WTC11 (cell line): Measurements from ENCODE around the gene ZNF771. TPM values are rescaled to one million over a fixed set of nuclear protein-coding genes. Genes with fewer than 3 reads are reported as not detected.

Source experiments
- CREM ChIP-seq: sonication (generic); formaldehyde crosslinking; IDR thresholded peaks from 2 replicates; pipeline ENCODE4 v1.8.1; 2022; ENCODE audit warnings: mild to moderate bottlenecking, missing genetic modification reagents, moderate library complexity
- FOXP1 ChIP-seq: sonication (generic); formaldehyde crosslinking; IDR thresholded peaks from 2 replicates; pipeline ENCODE4 v1.8.0; 2022; ENCODE audit warnings: missing genetic modification reagents, mild to moderate bottlenecking, moderate library complexity, borderline replicate concordance
- HMGA2 ChIP-seq: fragments of 250-450 bp; sonication (Bioruptor Pico); IDR thresholded peaks from 2 replicates; pipeline ENCODE4 v1.4.0; 2021; ENCODE audit warnings: mild to moderate bottlenecking, moderate library complexity
- IRF2 ChIP-seq: sonication (generic); formaldehyde crosslinking; IDR thresholded peaks from 2 replicates; pipeline ENCODE4 v1.8.0; 2022; ENCODE audit warnings: low read depth, missing genetic modification reagents, borderline replicate concordance
- KAT7 ChIP-seq: sonication (generic); formaldehyde crosslinking; IDR thresholded peaks from 2 replicates; pipeline ENCODE4 v1.8.1; 2023; ENCODE audit warnings: missing genetic modification reagents, mild to moderate bottlenecking, borderline replicate concordance
- MYBL2 ChIP-seq: sonication (generic); formaldehyde crosslinking; IDR thresholded peaks from 2 replicates; pipeline ENCODE4 v1.8.1; 2023; ENCODE audit warnings: mild to moderate bottlenecking, moderate library complexity, missing genetic modification reagents
- NR1H2 ChIP-seq: sonication (generic); formaldehyde crosslinking; IDR thresholded peaks from 2 replicates; pipeline ENCODE4 v1.9.0; 2021; ENCODE audit warnings: mild to moderate bottlenecking, moderate library complexity, missing genetic modification reagents
- RORB ChIP-seq: fragments of 250-450 bp; sonication (Bioruptor Pico); IDR thresholded peaks from 2 replicates; pipeline ENCODE4 v1.9.0; 2021; ENCODE audit warnings: mild to moderate bottlenecking
- SMAD3 ChIP-seq: sonication (generic); formaldehyde crosslinking; IDR thresholded peaks from 2 replicates; pipeline ENCODE4 v1.8.0; 2022; ENCODE audit warnings: missing genetic modification reagents, mild to moderate bottlenecking, borderline replicate concordance
- TEAD4 ChIP-seq: sonication (generic); formaldehyde crosslinking; IDR thresholded peaks from 2 replicates; pipeline ENCODE4 v1.8.0; 2022; ENCODE audit warnings: mild to moderate bottlenecking, missing genetic modification reagents
- TP53 ChIP-seq: sonication (generic); formaldehyde crosslinking; IDR thresholded peaks from 2 replicates; pipeline ENCODE4 v1.8.1; 2023; ENCODE audit warnings: mild to moderate bottlenecking, missing genetic modification reagents
- ZNF232 ChIP-seq: sonication (generic); formaldehyde crosslinking; IDR thresholded peaks from 2 replicates; pipeline ENCODE4 v1.8.0; 2022; ENCODE audit warnings: mild to moderate bottlenecking, missing genetic modification reagents
- total RNA-seq: library from RNA; stranded (reverse); gene quantifications from 3 replicates; pipeline ENCODE4 v1.2.3, GENCODE V29; 2021
- TF ChIP-seq, protein P1 (sequence below): sonication (generic); formaldehyde crosslinking; IDR thresholded peaks from 2 replicates; pipeline ENCODE4 v1.8.1; 2023; ENCODE audit warnings: mild to moderate bottlenecking, missing genetic modification reagents, borderline replicate concordance
- TF ChIP-seq, protein P2 (sequence below): sonication (generic); formaldehyde crosslinking; IDR thresholded peaks from 2 replicates; pipeline ENCODE4 v1.8.1; 2022; ENCODE audit warnings: mild to moderate bottlenecking, moderate library complexity, missing genetic modification reagents
- TF ChIP-seq, protein P3 (sequence below): fragments of 250-450 bp; sonication (Bioruptor Pico); IDR thresholded peaks from 2 replicates; pipeline ENCODE4 v1.9.0; 2021; ENCODE audit warnings: moderate library complexity, mild to moderate bottlenecking, inconsistent platforms, borderline replicate concordance
- TF ChIP-seq, protein P4 (sequence below): sonication (generic); formaldehyde crosslinking; IDR thresholded peaks from 2 replicates; pipeline ENCODE4 v1.8.1; 2022; ENCODE audit warnings: low read depth, mild to moderate bottlenecking, moderate library complexity, missing genetic modification reagents, borderline replicate concordance
- TF ChIP-seq, protein P5 (sequence below): sonication (generic); formaldehyde crosslinking; conservative IDR thresholded peaks from 2 replicates; pipeline ENCODE4 v1.8.1; 2022; ENCODE audit warnings: mild to moderate bottlenecking, missing genetic modification reagents
- TF ChIP-seq, protein P6 (sequence below): fragments of 250-450 bp; sonication (Bioruptor Pico); IDR thresholded peaks from 2 replicates; pipeline ENCODE4 v2.1.2; 2022; ENCODE audit warnings: mild to moderate bottlenecking, moderate library complexity
- TF ChIP-seq, protein P7 (sequence below): sonication (generic); formaldehyde crosslinking; IDR thresholded peaks from 2 replicates; pipeline ENCODE4 v1.8.1; 2022; ENCODE audit warnings: mild to moderate bottlenecking, missing genetic modification reagents, moderate library complexity, borderline replicate concordance
- TF ChIP-seq, protein P8 (sequence below): sonication (generic); formaldehyde crosslinking; IDR thresholded peaks from 2 replicates; pipeline ENCODE4 v1.8.0; 2022; ENCODE audit warnings: mild to moderate bottlenecking, missing genetic modification reagents
- TF ChIP-seq, protein P9 (sequence below): sonication (generic); formaldehyde crosslinking; IDR thresholded peaks from 2 replicates; pipeline ENCODE4 v1.8.0; 2022; ENCODE audit warnings: mild to moderate bottlenecking, missing genetic modification reagents
- TF ChIP-seq, protein P10 (sequence below): sonication (generic); formaldehyde crosslinking; conservative IDR thresholded peaks from 2 replicates; pipeline ENCODE4 v1.8.1; 2023; ENCODE audit warnings: mild to moderate bottlenecking, low read depth, missing genetic modification reagents, moderate library complexity

Gene ZNF771
- total RNA-seq, 1 experiment from 2014 or later = 10.0 TPM

DNA sequence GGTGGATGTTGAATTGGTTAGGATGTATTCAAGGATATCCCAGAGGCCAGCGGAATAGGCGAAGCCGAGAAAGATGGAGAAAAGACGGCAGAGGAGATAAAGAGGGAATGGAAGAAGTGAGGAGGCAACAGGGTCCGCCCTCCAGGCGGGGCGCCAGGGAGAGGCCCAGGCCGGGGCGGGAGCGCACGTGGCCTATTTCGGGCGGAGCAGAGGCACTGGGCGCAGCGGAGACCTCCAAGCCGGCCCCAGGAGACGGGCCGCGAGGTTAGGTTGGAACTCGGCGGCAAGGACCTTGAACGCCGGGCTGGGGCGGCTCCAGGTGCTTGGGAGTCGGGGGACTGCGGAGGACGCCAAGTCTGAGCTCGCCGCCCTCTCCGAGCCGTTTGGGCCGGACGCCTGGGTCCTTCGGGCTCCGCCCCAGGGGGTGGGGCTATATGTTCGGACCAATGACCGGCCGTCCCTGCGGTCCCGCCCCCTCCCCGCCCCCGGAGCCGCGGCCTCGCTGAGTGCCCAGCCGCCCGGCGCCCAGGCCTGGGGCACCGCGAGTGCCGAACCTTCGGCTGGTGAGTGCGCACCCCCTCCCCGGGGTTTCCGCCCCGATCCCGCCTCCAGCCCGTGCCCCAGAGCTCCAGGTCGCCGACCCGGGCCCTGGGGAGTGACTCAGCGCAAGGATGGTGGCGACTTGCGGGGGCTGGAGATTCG lies at the start of gene ZNF771 (continued):
- TF ChIP-seq, protein P1, sequence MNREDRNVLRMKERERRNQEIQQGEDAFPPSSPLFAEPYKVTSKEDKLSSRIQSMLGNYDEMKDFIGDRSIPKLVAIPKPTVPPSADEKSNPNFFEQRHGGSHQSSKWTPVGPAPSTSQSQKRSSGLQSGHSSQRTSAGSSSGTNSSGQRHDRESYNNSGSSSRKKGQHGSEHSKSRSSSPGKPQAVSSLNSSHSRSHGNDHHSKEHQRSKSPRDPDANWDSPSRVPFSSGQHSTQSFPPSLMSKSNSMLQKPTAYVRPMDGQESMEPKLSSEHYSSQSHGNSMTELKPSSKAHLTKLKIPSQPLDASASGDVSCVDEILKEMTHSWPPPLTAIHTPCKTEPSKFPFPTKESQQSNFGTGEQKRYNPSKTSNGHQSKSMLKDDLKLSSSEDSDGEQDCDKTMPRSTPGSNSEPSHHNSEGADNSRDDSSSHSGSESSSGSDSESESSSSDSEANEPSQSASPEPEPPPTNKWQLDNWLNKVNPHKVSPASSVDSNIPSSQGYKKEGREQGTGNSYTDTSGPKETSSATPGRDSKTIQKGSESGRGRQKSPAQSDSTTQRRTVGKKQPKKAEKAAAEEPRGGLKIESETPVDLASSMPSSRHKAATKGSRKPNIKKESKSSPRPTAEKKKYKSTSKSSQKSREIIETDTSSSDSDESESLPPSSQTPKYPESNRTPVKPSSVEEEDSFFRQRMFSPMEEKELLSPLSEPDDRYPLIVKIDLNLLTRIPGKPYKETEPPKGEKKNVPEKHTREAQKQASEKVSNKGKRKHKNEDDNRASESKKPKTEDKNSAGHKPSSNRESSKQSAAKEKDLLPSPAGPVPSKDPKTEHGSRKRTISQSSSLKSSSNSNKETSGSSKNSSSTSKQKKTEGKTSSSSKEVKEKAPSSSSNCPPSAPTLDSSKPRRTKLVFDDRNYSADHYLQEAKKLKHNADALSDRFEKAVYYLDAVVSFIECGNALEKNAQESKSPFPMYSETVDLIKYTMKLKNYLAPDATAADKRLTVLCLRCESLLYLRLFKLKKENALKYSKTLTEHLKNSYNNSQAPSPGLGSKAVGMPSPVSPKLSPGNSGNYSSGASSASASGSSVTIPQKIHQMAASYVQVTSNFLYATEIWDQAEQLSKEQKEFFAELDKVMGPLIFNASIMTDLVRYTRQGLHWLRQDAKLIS (CRISPR knock-in tag) = no peak
- TF ChIP-seq, protein P2, sequence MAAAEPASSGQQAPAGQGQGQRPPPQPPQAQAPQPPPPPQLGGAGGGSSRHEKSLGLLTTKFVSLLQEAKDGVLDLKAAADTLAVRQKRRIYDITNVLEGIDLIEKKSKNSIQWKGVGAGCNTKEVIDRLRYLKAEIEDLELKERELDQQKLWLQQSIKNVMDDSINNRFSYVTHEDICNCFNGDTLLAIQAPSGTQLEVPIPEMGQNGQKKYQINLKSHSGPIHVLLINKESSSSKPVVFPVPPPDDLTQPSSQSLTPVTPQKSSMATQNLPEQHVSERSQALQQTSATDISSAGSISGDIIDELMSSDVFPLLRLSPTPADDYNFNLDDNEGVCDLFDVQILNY = 0 out of 2 replicates have a peak, but pooled peaks have one; percentile 76
- TF ChIP-seq HMGA2 (CRISPR knock-in tag) (no peak), IRF2 (no peak), KAT7 (CRISPR knock-in tag) (no peak), NR1H2 (CRISPR knock-in tag) (no peak), SMAD3 (peak; percentile 39; the same call in 1 of the 2 replicates), TP53 (peak; percentile 59; the same call in 1 of the 2 replicates), FOXP1 (0 out of 2 replicates have a peak, but pooled peaks have one; percentile 46), TEAD4 (no peak), MYBL2 (peak; percentile 70; the same call in 1 of the 2 replicates), ZNF232 (peak; percentile 87; the same call in 1 of the 2 replicates), CREM (CRISPR knock-in tag) (no peak), RORB (CRISPR knock-in tag) (no peak)
- TF ChIP-seq, protein P3, sequence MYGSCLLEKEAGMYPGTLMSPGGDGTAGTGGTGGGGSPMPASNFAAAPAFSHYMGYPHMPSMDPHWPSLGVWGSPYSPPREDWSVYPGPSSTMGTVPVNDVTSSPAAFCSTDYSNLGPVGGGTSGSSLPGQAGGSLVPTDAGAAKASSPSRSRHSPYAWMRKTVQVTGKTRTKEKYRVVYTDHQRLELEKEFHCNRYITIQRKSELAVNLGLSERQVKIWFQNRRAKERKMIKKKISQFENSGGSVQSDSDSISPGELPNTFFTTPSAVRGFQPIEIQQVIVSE = no peak
- TF ChIP-seq, protein P4, sequence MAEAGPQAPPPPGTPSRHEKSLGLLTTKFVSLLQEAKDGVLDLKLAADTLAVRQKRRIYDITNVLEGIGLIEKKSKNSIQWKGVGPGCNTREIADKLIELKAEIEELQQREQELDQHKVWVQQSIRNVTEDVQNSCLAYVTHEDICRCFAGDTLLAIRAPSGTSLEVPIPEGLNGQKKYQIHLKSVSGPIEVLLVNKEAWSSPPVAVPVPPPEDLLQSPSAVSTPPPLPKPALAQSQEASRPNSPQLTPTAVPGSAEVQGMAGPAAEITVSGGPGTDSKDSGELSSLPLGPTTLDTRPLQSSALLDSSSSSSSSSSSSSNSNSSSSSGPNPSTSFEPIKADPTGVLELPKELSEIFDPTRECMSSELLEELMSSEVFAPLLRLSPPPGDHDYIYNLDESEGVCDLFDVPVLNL (CRISPR knock-in tag) = no peak
- TF ChIP-seq, protein P5, sequence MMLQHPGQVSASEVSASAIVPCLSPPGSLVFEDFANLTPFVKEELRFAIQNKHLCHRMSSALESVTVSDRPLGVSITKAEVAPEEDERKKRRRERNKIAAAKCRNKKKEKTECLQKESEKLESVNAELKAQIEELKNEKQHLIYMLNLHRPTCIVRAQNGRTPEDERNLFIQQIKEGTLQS (CRISPR knock-in tag) = no peak
- TF ChIP-seq, protein P6, sequence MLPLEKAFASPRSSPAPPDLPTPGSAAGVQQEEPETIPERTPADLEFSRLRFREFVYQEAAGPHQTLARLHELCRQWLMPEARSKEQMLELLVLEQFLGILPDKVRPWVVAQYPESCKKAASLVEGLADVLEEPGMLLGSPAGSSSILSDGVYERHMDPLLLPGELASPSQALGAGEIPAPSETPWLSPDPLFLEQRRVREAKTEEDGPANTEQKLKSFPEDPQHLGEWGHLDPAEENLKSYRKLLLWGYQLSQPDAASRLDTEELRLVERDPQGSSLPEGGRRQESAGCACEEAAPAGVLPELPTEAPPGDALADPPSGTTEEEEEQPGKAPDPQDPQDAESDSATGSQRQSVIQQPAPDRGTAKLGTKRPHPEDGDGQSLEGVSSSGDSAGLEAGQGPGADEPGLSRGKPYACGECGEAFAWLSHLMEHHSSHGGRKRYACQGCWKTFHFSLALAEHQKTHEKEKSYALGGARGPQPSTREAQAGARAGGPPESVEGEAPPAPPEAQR (CRISPR knock-in tag) = no peak
- TF ChIP-seq, protein P7, sequence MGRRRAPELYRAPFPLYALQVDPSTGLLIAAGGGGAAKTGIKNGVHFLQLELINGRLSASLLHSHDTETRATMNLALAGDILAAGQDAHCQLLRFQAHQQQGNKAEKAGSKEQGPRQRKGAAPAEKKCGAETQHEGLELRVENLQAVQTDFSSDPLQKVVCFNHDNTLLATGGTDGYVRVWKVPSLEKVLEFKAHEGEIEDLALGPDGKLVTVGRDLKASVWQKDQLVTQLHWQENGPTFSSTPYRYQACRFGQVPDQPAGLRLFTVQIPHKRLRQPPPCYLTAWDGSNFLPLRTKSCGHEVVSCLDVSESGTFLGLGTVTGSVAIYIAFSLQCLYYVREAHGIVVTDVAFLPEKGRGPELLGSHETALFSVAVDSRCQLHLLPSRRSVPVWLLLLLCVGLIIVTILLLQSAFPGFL (CRISPR knock-in tag) = no peak
- TF ChIP-seq, protein P8, sequence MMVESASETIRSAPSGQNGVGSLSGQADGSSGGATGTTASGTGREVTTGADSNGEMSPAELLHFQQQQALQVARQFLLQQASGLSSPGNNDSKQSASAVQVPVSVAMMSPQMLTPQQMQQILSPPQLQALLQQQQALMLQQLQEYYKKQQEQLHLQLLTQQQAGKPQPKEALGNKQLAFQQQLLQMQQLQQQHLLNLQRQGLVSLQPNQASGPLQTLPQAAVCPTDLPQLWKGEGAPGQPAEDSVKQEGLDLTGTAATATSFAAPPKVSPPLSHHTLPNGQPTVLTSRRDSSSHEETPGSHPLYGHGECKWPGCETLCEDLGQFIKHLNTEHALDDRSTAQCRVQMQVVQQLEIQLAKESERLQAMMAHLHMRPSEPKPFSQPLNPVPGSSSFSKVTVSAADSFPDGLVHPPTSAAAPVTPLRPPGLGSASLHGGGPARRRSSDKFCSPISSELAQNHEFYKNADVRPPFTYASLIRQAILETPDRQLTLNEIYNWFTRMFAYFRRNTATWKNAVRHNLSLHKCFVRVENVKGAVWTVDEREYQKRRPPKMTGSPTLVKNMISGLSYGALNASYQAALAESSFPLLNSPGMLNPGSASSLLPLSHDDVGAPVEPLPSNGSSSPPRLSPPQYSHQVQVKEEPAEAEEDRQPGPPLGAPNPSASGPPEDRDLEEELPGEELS (CRISPR knock-in tag) = peak; percentile 39; the same call in 1 of the 2 replicates
- TF ChIP-seq, protein P9, sequence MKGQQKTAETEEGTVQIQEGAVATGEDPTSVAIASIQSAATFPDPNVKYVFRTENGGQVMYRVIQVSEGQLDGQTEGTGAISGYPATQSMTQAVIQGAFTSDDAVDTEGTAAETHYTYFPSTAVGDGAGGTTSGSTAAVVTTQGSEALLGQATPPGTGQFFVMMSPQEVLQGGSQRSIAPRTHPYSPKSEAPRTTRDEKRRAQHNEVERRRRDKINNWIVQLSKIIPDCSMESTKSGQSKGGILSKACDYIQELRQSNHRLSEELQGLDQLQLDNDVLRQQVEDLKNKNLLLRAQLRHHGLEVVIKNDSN (CRISPR knock-in tag) = peak; percentile 88
- TF ChIP-seq, protein P10, sequence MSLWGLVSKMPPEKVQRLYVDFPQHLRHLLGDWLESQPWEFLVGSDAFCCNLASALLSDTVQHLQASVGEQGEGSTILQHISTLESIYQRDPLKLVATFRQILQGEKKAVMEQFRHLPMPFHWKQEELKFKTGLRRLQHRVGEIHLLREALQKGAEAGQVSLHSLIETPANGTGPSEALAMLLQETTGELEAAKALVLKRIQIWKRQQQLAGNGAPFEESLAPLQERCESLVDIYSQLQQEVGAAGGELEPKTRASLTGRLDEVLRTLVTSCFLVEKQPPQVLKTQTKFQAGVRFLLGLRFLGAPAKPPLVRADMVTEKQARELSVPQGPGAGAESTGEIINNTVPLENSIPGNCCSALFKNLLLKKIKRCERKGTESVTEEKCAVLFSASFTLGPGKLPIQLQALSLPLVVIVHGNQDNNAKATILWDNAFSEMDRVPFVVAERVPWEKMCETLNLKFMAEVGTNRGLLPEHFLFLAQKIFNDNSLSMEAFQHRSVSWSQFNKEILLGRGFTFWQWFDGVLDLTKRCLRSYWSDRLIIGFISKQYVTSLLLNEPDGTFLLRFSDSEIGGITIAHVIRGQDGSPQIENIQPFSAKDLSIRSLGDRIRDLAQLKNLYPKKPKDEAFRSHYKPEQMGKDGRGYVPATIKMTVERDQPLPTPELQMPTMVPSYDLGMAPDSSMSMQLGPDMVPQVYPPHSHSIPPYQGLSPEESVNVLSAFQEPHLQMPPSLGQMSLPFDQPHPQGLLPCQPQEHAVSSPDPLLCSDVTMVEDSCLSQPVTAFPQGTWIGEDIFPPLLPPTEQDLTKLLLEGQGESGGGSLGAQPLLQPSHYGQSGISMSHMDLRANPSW (CRISPR knock-in tag) = no peak
